ENCODE data around the gene CLDN4.
"Not testable (repeated sequence)": the region's sequence is repeated elsewhere in the genome, so short reads cannot be mapped to it uniquely, and the experiment has no call there.

Gene CLDN4

DNA sequence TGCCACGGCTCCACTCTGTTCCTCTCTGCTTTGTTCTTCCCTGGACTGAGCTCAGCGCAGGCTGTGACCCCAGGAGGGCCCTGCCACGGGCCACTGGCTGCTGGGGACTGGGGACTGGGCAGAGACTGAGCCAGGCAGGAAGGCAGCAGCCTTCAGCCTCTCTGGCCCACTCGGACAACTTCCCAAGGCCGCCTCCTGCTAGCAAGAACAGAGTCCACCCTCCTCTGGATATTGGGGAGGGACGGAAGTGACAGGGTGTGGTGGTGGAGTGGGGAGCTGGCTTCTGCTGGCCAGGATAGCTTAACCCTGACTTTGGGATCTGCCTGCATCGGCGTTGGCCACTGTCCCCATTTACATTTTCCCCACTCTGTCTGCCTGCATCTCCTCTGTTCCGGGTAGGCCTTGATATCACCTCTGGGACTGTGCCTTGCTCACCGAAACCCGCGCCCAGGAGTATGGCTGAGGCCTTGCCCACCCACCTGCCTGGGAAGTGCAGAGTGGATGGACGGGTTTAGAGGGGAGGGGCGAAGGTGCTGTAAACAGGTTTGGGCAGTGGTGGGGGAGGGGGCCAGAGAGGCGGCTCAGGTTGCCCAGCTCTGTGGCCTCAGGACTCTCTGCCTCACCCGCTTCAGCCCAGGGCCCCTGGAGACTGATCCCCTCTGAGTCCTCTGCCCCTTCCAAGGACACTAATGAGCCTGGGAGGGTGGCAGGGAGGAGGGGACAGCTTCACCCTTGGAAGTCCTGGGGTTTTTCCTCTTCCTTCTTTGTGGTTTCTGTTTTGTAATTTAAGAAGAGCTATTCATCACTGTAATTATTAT is 1.2 kb downstream of the CLDN4 start:
- TF ChIP-seq, protein P1, sequence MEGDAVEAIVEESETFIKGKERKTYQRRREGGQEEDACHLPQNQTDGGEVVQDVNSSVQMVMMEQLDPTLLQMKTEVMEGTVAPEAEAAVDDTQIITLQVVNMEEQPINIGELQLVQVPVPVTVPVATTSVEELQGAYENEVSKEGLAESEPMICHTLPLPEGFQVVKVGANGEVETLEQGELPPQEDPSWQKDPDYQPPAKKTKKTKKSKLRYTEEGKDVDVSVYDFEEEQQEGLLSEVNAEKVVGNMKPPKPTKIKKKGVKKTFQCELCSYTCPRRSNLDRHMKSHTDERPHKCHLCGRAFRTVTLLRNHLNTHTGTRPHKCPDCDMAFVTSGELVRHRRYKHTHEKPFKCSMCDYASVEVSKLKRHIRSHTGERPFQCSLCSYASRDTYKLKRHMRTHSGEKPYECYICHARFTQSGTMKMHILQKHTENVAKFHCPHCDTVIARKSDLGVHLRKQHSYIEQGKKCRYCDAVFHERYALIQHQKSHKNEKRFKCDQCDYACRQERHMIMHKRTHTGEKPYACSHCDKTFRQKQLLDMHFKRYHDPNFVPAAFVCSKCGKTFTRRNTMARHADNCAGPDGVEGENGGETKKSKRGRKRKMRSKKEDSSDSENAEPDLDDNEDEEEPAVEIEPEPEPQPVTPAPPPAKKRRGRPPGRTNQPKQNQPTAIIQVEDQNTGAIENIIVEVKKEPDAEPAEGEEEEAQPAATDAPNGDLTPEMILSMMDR (IDR thresholded peaks at IDR 0.05; ENCODE audit: insufficient read depth, missing control alignments) = no peak
- no peak for DNase-seq (ENCODE audit: insufficient read length, low spot score)
- no peak for FAIRE-seq

DNA sequence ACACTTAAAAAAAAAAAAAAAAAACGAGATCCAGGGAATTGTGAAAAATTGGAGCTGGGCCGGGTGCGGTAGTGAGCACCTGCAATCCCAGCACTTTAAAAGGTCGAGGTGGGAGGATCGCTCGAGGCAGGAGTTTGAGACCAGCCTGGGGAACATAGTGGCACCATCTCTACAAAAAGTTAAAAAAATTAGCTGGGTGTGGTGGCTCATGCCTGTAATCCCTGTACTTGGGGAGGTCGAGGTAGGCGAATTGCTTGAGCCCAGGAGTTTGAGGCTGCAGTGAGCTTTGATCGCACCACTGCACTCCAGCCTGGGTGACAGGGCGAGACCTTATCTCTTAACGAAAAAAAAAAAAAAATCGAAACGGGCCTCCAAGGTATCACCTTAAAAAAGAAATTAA is 2.0 kb downstream of the CLDN4 start:
- no peak for DNase-seq (ENCODE audit: insufficient read length, low spot score)
- no peak for FAIRE-seq
- TF ChIP-seq, protein P1 (IDR thresholded peaks at IDR 0.05; ENCODE audit: insufficient read depth, missing control alignments) = no peak

DNA sequence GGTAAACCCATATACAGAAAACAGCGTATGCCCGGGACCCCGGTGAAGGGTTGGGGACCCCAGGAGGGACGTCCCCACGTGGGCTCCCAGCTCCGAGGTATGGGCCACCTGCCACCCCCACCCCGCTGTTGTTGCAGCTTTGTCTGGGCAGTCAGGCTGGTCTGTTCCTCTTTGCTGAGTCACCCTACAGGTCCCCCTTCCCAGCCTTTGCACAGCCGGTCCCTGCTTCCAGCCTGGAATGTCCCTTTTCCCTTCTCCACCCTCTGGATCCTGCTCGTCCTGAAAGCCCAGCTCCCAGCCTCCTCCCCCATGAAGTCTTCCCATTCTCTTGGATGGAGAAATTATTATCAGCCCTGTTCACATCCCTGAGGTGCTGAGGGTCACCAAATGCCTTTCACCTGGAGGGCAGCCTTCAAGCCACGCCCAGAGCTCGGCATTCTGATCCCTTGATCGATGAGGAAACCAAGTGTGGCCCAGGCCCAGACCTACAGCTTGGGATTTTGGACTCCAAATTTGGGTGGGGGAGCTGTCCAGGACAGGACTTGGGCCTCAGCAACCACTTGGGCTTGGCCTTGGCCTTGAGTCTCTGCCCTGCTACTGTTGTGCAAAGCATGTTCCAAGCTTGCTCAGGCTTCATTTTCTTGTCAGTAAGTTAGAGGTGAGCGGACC is 2.6 kb downstream of the CLDN4 start:
- FAIRE-seq (no peak), DNase-seq (ENCODE audit: insufficient read length, low spot score) (no peak)
- TF ChIP-seq, protein P1 (IDR thresholded peaks at IDR 0.05; ENCODE audit: insufficient read depth, missing control alignments) = no peak

DNA sequence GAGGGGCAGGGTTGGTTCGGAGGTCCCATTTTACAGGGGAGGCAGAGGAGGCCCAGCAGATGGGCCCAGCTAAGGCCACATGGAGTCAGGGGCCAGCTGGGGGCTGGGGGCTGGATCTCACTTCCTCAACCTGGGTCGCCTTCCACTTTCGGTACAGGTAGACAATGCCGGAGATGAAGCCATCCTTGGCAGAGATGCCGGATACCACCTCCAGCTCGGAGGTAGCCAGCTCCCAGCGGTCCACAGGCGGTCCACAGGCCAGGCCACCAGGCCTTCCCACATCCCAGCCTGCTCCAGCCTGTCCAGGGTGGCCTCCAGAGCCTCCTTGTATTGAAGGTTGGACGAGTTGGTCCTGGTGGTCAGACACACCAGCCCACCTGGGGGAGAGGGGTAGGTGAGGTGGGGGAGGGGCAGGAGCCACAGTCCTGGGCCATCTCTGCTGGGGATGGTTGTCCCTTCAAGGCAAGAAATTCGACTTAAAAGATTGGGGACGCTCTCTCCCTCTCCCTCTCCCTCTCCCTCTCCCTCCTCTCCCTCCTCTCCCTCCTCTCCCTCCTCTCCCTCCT is 3.9 kb downstream of the CLDN4 start:
- FAIRE-seq = no peak
- DNase-seq (ENCODE audit: insufficient read length, low spot score) = no peak
- TF ChIP-seq, protein P1 (IDR thresholded peaks at IDR 0.05; ENCODE audit: insufficient read depth, missing control alignments) = no peak

DNA sequence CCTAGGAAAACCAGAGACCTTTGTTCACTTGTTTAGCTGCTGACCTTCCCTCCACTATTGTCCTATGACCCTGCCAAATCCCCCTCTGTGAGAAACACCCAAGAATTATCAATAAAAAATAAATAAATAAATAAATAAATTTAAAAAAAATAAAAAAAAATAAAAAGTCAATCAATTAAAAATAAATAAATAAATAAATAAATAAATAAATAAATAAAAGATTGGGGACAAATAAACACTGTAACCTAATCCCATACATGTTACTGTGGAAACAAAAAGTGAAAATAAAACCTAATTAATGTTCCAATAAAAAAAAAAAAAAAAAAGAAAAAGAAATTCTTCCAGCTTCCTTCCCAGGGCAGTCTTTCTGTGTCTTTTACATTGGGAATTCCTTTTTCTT is 6.4 kb downstream of the CLDN4 start:
- DNase-seq (ENCODE audit: insufficient read length, low spot score); FAIRE-seq: not testable (repeated sequence)

DNA sequence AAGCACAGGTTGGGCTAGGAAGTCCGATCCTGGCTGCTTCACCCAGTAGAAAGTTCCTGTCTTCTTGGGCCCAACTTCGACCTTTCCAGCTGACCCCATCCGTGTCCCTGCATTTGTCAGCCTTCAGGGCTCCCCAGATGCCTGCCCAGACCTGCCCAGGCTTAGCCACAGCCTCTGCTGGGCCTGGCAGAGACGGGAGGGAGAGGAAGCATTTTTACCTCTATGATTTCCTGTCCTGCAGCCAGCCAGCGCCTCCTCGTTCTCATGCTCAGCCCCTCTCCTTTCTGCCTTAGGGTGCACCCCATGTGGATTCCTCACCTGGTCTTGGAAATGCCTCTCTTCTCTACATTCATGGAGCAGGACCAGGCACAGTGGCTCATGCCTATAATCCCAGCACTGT is 7.8 kb downstream of the CLDN4 start:
- TF ChIP-seq, protein P1 (IDR thresholded peaks at IDR 0.05; ENCODE audit: insufficient read depth, missing control alignments) = no peak
- DNase-seq (ENCODE audit: insufficient read length, low spot score) (no peak), FAIRE-seq (no peak)

DNA sequence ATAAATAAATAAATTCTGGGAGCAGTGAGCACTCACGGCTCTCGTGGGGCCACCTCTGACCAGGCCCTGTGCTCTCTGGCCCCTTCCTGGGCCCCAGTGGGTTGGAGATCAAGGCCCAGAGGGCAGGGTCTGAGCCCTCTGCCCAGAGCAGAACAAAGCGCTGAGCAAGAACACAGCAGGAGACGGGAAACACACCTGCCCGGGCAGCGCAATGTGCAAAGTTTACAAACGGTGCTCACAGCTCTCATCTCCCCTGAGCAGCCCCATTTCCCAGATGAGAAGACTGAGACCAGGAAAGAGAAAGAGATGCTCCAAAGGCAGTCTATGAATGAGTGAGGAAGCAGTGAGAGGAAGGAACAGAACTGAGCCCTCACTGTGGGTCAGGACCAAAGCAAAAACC is 8.5 kb downstream of the CLDN4 start:
- FAIRE-seq (no peak), DNase-seq (ENCODE audit: insufficient read length, low spot score) (no peak)
- TF ChIP-seq, protein P1 (IDR thresholded peaks at IDR 0.05; ENCODE audit: insufficient read depth, missing control alignments) = no peak

All from D721Med (cell line).